Esophagus squamous epithelium (tissue), 4 donors: ENCODE measurements around the gene VWA5B2.

ENCODE experiments used
- POLR2A ChIP-seq, 4 donors: fragments of 450-650 bp; IDR thresholded peaks; one replicate each; pipeline ENCODE4 v1.6.1; 2017; ENCODE audit warnings: antibody characterized with exemption in 4 of 4, mild to moderate bottlenecking in 4 of 4, moderate library complexity in 3 of 4
- TF ChIP-seq, protein P1 (sequence below), 6 experiments: fragments of 450-650 bp in 4 of 6; fragments of 200-600 bp in 2 of 6; sonication (generic) in 2 of 6; IDR thresholded peaks; one replicate each; pipeline ENCODE4 v1.5.1; 2016 to 2019; ENCODE audit warnings: antibody characterized with exemption in 6 of 6, mild to moderate bottlenecking in 4 of 6, moderate library complexity in 4 of 6

DNA sequence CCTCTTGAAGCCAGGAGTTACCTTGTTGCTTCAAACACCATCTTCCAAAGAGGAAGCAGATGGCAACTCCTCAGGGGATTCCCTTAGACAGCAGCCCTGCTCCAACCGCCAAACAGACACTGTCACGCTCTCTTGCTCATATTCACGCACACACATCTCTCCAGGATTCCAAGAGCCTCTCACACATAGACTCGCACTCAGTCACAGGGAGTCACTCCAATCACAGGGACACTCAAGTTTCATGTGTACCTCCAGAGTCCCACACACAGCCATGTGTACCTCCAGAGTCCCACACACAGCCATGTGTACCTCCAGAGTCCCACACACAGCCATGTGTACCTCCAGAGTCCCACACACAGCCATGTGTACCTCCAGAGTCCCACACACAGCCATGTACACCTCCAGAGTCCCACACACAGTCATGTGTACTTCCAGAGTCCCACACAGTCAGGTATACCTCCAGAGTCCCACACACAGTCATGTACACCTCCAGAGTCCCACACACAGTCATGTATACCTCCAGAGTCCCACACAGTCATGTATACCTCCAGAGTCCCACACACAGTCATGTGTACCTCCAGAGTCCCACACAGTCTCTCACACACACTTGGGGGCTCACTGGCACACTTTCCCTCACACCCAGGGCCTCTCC lies 6.1 kb downstream of the VWA5B2 start:
- TF ChIP-seq, protein P1, sequence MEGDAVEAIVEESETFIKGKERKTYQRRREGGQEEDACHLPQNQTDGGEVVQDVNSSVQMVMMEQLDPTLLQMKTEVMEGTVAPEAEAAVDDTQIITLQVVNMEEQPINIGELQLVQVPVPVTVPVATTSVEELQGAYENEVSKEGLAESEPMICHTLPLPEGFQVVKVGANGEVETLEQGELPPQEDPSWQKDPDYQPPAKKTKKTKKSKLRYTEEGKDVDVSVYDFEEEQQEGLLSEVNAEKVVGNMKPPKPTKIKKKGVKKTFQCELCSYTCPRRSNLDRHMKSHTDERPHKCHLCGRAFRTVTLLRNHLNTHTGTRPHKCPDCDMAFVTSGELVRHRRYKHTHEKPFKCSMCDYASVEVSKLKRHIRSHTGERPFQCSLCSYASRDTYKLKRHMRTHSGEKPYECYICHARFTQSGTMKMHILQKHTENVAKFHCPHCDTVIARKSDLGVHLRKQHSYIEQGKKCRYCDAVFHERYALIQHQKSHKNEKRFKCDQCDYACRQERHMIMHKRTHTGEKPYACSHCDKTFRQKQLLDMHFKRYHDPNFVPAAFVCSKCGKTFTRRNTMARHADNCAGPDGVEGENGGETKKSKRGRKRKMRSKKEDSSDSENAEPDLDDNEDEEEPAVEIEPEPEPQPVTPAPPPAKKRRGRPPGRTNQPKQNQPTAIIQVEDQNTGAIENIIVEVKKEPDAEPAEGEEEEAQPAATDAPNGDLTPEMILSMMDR (IDR thresholded peaks at IDR 0.05): no peak
- TF ChIP-seq POLR2A (IDR thresholded peaks at IDR 0.05): no peak
